HL-60 (cell line): ENCODE results near the gene MSH2.

Experiments
- POLR2AphosphoS5 ChIP-seq: IDR thresholded peaks from 2 replicates; pipeline ENCODE4 v1.6.1; 2012; ENCODE audit warnings: low read depth
- TF ChIP-seq, protein P1 (sequence below): IDR thresholded peaks from 2 replicates; pipeline ENCODE4 v1.6.1; 2012; ENCODE audit warnings: low read depth; ENCODE audit not compliant: insufficient replicate concordance
- TF ChIP-seq, protein P2 (sequence below): IDR thresholded peaks from one replicate; pipeline ENCODE4 v1.5.1; 2011; ENCODE audit warnings: low read length, control low read depth, inconsistent platforms; ENCODE audit not compliant: insufficient read depth

- TF ChIP-seq, protein P1, sequence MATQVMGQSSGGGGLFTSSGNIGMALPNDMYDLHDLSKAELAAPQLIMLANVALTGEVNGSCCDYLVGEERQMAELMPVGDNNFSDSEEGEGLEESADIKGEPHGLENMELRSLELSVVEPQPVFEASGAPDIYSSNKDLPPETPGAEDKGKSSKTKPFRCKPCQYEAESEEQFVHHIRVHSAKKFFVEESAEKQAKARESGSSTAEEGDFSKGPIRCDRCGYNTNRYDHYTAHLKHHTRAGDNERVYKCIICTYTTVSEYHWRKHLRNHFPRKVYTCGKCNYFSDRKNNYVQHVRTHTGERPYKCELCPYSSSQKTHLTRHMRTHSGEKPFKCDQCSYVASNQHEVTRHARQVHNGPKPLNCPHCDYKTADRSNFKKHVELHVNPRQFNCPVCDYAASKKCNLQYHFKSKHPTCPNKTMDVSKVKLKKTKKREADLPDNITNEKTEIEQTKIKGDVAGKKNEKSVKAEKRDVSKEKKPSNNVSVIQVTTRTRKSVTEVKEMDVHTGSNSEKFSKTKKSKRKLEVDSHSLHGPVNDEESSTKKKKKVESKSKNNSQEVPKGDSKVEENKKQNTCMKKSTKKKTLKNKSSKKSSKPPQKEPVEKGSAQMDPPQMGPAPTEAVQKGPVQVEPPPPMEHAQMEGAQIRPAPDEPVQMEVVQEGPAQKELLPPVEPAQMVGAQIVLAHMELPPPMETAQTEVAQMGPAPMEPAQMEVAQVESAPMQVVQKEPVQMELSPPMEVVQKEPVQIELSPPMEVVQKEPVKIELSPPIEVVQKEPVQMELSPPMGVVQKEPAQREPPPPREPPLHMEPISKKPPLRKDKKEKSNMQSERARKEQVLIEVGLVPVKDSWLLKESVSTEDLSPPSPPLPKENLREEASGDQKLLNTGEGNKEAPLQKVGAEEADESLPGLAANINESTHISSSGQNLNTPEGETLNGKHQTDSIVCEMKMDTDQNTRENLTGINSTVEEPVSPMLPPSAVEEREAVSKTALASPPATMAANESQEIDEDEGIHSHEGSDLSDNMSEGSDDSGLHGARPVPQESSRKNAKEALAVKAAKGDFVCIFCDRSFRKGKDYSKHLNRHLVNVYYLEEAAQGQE, result no peak
- TF ChIP-seq, protein P2, sequence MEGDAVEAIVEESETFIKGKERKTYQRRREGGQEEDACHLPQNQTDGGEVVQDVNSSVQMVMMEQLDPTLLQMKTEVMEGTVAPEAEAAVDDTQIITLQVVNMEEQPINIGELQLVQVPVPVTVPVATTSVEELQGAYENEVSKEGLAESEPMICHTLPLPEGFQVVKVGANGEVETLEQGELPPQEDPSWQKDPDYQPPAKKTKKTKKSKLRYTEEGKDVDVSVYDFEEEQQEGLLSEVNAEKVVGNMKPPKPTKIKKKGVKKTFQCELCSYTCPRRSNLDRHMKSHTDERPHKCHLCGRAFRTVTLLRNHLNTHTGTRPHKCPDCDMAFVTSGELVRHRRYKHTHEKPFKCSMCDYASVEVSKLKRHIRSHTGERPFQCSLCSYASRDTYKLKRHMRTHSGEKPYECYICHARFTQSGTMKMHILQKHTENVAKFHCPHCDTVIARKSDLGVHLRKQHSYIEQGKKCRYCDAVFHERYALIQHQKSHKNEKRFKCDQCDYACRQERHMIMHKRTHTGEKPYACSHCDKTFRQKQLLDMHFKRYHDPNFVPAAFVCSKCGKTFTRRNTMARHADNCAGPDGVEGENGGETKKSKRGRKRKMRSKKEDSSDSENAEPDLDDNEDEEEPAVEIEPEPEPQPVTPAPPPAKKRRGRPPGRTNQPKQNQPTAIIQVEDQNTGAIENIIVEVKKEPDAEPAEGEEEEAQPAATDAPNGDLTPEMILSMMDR, result no peak
- TF ChIP-seq POLR2AphosphoS5, result no peak
Observed at GRCh38 chr2:47359375-47359868, 43.5 kb upstream of the MSH2 start.
